ENCODE data around the gene PDE8B.

Gene PDE8B

DNA sequence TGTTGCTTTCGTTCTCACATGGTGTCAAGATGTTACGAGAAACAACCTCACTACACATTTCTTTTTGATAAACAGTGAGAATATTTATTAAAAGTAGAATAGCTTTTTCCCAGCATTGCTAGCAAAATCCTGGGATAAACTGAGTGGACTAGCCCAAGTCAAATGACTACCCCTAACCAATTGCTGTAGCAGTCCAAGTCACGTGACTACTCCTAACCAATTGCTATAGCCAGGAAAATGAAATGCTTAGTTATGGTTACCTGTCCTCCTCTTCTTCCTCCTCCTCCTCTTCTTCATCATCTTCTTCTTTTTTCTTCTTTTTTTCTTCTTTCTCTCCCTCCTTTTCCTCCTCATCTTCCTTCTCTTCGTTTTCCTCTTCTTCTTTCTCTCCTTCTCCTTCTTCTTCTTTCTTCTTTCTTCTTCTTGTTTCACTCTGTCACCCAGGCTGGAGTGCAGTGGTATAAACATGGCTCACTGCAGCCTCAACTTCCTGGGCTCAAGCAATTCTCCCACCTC, 85.4 kb downstream of the PDE8B start:
- no peak for DNase-seq

DNA sequence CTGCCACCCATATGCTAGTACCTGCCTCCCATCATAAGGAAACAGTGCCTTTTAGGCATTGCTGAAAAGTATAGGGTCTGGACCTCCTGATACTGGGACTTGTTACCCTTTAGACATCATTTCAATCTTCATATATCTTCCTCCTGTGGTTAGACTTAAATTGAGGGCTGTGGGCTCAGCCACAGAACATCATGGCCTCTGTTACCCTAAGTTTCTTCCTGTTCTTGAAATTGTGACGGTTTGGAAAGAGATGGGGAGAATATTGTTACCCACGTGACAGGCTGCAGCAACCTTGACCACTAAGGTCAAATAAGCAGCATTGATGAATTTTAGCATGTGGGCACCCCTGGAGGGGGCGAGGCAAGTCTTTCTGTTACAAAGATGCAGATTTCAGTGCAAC, 87.7 kb downstream of the PDE8B start:
- DNase-seq: no peak

DNA sequence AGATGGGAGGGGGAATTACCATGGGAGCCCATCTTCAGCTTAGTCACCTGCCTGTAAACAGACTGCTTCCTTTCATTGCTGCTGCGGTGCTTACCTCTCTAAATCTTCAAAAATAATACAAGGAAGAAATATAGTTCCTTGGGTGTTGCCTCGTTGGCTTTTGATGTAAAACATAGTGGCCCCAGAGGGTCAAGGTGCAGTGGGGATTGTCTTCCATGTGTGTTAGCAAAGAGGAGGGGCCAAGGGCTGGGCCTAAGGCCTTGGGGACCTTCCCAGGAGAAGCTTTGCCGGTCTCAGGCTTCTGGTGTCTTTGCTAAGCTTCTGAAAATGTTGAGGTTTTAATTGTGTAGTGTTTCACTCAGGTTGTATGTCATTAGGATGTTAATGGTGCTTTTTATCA, 90.0 kb downstream of the PDE8B start:
- DNase-seq: no peak

DNA sequence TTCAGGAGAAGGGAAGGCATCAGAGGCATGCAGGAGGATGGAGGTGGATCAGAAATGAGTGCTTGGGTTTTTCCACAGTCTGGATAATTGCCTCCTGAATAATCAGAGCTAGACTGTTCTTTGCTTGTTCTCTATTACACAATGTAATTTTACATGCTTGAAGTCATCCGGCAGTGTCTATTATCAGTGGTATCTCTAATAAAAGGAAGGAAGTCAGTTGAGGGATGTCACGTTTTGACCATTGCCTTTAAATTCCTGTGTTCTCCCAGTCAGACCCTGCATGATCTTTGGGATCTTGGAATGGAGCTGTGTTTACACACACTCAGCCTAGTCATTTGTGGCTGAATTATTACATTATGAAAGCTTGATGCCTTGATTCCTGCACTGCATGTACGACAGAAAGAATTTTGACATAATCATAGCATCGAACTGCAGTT, 91.0 kb downstream of the PDE8B start:
- peak; percentile 79 for DNase-seq

DNA sequence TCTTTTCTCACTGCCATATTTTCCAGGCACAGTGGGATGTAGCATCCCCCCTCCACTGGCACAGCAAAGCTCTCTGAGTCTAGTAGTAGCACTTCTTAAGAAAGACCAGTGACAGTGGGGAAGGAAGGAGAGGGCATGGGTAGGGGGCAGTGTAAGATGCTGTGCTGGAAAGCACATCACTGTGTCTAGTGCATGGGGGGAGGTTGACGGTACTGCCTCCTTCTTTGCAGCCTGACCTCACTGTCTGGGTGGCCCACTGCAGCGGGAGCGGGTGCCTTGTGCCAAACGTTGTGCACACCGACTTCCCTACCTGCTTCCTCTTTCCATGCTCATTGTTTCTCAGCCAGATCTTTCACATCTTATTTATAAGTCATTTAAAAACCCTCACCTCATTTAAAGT, 91.8 kb downstream of the PDE8B start:
- DNase-seq: no peak

DNA sequence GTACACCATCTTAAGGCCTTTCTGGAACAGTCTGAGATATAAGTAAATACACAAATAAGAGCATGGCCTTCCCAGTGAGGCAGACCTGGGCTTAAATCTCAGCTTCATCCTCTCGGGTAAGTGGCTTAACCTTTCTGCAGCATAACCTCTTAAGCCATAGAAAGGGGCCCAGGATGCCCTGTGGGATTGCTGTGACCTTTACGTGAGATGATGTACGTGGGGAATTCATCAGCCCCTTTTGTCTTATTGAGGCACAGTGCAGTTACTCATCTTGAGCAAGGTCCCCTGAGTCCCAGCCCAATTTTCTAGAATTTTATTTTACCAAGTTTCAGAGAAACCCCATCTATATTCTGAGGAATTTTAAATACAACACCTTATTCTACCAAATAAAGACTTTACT, 92.2 kb downstream of the PDE8B start:
- DNase-seq: no peak

DNA sequence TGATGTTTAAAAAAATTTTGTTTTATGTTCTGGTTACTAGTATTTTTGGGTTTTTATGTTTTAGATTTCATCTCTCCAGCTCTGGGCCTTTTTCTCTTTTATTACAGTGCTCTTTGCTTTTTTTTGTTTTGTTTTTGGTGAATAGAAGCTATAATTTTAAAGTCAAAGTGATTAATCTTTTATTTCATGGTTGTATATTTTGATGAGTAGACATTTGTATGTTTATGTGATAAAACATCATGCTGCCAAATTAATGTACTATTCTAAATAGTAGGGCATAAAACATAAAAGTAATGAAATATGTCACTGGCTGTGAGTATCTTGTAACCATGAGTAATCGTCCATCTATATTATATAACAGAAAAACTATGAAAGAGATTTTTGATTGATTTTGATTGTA, 93.9 kb downstream of the PDE8B start:
- DNase-seq: no peak

DNA sequence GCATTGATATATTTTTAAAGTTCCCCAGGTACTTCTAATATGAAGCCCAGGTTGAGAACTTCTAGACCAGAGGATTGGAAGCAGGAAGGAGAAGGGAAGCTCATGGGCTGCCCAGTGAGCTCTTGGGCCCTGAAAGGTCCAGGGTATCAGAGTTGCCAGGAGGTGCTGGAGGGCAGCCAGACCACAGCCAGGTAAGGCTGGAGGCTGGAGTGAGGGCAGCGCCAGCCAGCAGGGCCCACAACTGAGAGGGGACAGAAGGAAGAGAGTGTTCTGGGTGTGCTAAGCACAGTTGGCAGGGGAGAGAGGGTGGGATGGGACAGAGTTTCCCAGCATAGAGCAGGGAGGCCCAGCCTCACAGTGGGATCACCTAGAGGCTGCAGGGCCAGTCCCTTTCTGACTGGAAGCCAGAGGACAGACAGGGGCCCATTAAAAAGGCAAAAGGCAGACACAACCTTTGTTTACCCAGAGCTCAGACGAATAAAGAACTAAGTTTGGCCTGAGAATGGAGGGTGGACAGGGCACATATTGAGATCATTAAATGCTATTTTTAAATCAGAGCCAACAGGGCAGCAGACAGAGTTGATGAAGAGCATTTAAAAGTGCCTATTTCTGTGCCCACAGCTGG, 94.9 kb downstream of the PDE8B start:
- DNase-seq: no peak

DNA sequence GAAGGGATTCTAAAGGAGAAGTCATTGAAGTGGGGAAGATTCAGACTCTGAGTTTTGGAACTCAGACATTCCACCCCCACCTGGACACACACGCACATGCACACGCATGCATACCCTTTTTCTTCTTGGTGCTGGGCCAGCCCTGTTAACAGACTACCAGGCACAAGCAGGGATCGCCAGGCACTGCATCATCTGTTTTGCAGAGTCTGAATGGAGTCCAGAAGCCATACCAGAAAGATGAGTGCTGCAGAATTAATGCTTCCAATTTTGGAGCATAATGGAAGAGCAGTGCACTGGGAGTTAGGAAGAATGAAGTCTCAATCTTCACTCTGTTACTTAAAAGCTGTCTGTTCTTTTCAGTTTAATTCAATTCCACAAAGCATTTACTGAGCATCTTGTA, 95.5 kb downstream of the PDE8B start:
- peak; percentile 52 for DNase-seq

DNA sequence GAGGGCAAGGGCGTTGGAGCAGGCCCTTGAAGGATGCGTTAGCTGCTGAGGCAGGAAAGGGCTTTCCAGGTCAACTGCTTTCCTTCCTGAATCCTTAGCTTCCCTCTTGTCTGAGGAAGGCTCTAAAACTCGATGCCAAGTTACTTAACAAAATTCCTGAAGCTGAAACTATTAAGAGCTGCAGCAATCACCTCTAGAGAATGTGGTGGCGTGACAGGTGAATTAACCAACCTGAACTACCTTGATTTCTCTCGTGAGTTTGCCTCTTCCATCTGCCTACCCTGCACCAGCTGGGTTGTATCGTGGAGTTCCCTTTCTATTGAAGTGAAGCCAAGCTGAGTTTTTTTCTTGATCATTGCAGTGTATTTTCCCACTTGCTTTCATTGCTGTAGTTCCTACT, 96.1 kb downstream of the PDE8B start:
- no peak for DNase-seq

DNA sequence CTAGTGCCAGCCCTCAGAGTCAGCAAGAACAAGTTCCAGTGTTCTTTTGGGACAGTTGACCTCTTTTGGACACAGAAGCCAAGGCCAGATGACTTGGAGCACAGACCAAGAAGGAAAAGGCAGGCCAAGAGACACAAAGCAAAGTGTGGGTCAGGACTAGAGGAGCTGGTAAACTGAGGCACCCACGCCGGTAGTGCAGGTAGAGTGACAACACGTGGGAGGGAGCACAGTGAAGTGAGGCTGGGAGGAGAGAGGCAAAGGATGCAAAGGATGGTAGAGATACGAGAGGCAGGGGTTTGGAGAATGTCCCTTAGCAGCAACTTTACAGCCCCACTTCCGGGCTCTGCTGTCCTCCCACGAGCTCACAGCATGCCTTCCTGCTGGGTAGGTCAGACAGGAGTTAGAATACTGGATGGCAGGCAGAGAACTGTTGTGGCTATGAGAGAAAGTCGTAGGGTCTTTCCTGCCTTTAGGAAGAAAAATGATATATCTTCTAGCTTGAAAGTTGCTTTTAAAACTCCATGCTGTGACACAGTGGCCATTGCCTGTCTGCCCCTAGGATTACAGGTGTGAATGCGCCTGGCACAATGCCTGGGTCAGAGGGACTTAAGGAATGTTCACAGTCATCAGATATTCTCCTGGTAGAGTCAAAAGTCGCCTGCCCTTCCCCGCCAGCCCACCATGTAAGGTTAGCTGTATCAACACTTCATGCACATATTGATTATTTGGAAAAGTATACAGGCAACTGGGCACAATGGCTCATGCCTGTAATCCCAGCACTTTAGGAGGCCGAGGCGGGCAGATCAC, 97.9 kb downstream of the PDE8B start:
- no peak for DNase-seq

DNA sequence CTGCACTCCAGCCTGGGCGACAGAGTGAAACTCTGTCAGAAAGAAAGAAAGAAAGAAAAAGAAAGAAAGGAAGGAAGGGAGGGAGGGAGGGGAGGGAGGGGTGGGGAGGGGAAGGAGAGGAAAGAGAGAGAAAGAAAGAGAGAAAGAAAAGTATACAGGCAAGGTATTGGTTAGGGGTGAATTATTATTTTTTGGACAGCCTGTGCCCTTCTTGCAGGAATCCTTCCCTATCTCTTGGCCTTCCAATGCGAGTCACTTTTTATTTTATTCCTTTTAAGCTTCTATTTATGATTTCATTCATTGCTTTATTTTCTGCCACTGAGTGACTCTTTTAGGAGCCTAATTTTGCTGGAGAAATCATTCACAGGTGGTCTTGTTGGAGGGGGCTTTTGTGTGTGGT, 98.7 kb downstream of the PDE8B start:
- no peak for DNase-seq

DNA sequence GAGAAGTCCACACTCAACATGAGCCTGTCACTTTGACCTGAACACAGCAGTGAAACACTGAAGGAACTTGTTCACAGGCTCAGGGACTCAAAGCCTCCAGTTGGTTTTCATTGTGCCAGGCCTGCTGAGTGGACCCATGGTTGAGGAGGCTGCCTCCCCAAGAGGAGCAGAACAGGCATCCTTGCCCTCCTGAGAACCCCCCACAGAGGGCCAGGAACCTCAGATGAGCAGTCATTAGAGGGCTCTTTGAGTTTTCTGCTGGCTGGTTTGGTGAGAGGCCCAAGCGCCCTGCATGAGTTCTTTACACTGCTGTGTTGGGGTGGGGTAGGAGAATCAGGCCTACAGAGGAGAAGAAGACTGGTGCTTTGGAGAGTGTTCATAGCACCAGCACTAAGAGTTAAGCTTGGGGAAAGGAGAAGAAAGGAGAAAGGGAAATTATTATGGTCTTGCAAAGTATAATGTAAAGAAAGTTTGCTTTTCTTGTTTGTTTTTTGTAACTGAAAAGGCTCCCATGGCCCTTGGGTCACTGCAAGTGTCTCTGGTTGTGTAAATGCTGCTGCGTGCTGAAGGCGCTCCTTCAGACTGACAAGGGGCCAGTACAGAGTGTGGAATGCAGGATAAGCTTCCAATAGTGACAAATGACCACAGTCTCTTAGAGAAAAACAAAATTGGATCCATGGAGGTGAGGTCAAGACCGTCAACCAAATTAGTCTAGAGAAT, 100.2 kb downstream of the PDE8B start:
- no peak for DNase-seq

DNA sequence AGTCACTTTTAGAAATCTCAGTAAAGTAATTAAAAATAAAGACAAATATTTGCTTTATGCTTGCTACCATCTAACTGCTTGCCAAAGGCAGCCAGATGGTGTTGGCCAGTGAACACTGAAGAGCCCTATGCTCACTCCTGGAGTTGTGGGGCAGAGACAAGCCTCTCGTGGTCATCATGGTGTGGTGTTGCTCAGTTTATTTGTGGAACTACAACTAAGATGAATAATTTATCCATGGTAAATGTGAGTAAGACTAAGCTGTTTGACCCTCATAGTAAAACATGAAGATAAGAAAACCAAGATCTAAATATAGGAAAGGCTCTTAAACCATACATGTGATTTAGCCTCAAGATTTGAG, 100.7 kb downstream of the PDE8B start:
- DNase-seq: no peak

DNA sequence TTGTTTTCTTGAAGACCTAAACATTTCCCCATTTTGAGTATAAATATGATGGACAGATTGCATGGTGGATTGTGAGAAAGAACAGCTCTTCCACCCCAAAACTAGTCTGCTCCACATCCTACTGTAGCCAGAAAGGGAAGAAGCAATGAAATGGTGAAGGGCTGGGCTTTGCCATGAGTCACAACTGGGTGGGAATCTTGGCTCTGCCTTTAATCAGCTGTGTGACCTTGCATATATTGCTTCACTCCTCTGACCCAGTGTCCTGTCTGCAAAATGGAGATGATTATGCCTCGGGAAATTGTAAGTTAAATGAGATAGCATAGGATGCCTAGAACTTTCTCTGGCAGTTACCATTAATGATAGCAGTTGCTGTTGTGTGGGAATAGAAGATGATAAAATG, 101.9 kb downstream of the PDE8B start:
- DNase-seq: peak; percentile 16

DNA sequence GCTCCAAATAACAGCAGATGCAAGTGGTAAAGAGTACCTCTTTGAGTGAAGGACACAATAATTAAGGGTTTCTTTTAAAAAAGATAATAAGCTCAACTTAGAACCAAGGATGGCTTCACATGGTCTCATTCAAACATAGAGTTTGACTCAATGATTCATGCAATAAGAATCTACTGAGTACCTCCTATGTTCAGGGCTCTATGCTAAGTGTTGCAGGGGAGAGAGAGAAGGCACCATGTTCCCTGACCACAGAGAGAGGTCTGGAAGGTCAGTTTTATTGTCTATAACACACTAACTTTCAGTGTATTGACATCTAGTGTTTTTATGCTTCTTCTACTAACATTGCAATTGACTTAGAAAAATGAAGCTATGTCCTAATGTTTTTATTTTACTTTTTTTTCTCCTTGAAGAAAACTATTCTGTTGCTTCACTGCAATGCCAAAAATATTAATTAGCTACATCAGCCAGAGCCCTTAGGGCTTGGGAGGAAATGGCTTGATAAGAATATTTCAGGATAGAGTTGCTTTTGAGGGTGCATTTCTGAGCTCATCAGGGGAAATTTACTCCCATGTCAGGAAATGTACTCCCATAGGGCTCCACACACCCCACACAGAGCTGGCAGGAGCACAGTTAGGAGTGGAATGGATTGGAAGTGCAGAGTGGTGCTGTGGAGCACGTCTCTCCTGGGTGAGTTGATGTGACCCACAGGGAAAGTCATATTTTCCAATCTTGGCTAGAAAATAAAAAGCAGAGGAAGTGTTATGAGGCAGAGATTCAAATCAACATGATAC, 106.6 kb downstream of the PDE8B start:
- peak; percentile 29 for DNase-seq

DNA sequence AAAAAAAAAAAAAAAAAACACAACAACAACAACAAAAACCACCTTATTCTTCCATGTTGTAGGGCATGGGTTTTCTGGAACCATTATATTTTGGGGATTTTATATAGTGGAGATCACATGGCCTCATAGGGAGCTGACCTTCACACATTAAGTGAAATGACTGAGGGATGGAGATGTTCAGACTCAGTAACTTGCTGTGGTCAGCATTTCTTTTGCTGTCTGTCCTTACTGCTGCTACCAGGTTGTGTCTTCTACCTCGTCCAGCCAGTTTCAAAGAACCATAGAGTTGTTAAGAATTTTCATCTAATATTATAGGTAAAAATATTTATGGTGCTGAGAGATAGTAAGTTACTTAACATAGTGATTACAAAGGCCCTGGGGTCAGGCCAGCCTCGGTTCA, 107.6 kb downstream of the PDE8B start:
- DNase-seq: no peak

DNA sequence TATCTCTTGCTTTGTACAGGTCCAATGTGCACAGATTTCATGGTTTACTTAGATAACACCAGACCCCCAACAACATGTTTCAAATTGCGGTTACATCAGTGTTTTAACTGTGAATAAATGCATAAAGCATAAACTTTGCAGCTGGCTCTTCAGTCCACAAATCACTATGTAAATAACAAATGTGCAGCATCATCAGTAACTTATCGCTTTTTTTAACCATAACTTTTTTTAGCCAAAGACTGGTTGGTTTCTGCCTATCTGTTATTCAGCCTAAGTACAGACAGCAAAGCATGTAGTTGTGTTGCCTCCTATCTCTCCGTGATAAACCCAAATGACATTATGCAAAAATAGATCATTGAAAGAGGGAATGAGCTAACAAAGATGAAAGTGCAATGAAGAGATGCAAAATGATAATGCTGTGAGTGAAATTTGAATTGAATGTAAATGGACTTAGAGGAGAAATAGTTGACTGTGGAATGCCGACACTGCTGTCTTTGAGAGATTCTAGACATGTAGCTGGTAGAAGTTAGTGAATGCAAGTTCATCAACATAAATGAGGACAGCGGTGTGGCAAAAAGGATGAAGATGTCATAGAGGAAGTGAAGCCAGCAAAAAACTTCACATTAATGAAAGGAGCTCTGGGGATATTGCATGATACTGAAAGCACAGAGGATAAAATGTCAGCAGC, 108.8 kb downstream of the PDE8B start:
- DNase-seq: no peak

DNA sequence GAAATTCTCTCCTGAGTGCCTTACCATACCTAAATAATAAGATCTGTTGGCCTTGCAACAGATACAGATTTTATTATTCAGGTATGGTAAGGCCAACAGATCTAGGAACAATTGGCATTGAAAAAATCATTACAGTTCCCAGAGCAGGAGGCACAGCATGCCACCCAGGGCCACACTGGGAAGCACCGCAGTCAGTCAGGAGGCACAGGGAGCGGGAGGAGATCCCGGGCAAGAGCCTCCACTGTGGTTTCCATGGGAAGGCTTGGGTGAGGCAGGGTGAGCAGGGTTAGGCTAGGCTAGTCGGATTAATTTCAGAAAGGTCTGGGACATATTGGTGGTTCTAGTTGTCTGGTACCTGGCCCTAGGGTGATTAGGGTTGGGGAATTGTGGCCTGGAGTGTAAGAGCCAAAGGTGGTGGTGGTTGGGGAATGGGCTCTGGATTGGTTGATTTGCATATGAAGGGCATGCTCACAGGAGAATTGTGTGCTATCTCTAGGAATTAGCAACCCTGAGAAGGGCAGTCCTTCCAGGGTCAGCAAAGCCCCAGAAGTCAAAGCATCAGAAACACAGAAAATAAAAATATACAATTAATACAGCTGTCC, 111.4 kb downstream of the PDE8B start:
- no peak for DNase-seq

DNA sequence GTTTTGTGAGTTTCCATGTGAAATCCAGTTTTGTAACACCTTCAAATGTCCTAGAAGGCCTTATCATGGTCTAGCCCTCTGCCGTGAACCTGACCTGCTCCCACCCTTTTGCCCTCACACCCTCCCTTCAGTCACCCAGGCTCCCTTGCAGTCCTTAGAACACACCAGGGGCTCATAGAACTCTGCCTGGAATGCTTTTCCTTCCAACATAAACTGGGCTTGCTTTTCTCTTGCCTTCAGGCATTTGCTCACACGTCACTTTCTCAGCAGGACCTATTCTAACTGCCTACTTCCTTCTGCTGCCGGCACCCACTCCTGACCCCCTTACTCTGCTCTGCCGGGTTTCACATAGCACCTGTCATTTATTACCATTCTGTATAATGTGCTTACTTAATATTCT, 111.9 kb downstream of the PDE8B start:
- DNase-seq: no peak

DNA sequence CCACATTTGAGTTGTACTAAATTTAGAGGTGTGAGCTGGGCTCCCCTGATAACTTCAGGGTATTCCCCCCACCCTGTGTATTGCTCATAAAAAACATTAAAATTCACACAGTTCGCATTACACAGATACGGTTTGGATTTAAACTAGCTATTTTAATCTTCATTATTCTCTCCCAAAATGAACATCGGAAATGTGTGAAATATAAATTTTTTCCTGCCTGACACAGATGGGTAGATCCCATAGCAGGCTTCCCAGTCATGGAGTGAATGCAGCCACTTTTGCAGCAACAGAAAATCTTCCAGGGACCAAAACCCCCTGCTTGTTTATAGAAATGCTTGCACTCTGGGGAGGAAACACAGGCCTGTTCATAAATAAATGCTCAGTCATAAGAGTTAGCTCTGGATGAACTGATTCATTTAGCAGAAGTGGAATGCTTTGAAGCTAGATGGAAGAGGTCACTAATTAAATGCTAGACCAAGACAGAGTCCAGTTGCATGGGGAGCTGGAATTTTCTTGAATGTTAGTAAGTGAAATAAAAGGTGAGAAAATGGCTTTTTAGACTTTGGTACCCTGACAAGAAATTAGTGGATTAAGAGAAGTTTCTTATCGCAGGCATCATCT, 115.6 kb downstream of the PDE8B start:
- no peak for DNase-seq
